Heart left ventricle (tissue), 16 donors: Measurements from ENCODE around the gene DPF1. TPM values are rescaled to one million over a fixed set of nuclear protein-coding genes. Genes with fewer than 3 reads are reported as not detected.

Experiments used
- ATAC-seq, 4 donors: fragments of 200-7000 bp; cut with Tn5 transposase; one replicate each; pipeline ENCODE4 v1.9.1; 2020 to 2022; ENCODE audit warnings: moderate library complexity in 4 of 4, mild to moderate bottlenecking in 3 of 4, moderate number of reproducible peaks in 1 of 4
- DNase-seq, 5 donors: peaks; one replicate each; pipeline ENCODE4 v3.0.0-alpha.2; 2020
- H3K27ac ChIP-seq, 12 donors: fragments of 200-600 bp; sonication (generic) in 4 of 12; one replicate each; pipeline versions ENCODE4 v1.5.0 to v1.8.0; 2016 to 2022; ENCODE audit warnings: mild to moderate bottlenecking in 2 of 12
- H3K27me3 ChIP-seq, 9 donors: fragments of 200-600 bp; sonication (generic) in 2 of 9; one replicate each; pipeline versions ENCODE4 v1.5.1 to v1.8.0; 2016 to 2022; ENCODE audit warnings: mild to moderate bottlenecking in 3 of 9
- H3K36me3 ChIP-seq, 9 donors: fragments of 200-600 bp; sonication (generic) in 2 of 9; one replicate each; pipeline versions ENCODE4 v1.5.0 to v1.8.0; 2018 to 2022; ENCODE audit warnings: mild to moderate bottlenecking in 2 of 9
- H3K4me1 ChIP-seq, 12 donors: fragments of 200-600 bp; sonication (generic) in 4 of 12; one replicate each; pipeline versions ENCODE4 v1.5.0 to v1.8.0; 2016 to 2022; ENCODE audit warnings: mild to moderate bottlenecking in 3 of 12
- H3K4me3 ChIP-seq, 12 donors: fragments of 200-600 bp; sonication (generic) in 4 of 12; one replicate each; pipeline versions ENCODE4 v1.5.0 to v1.8.0; 2017 to 2022; ENCODE audit warnings: mild to moderate bottlenecking in 9 of 12, moderate library complexity in 4 of 12
- H3K9me3 ChIP-seq, 12 donors: fragments of 200-600 bp; sonication (generic) in 4 of 12; one replicate each; pipeline versions ENCODE4 v1.5.0 to v1.8.0; 2016 to 2022; ENCODE audit warnings: mild to moderate bottlenecking in 1 of 12
- POLR2A ChIP-seq, 2 donors: fragments of 450-650 bp; IDR thresholded peaks; one replicate each; pipeline ENCODE4 v1.6.1; 2017; ENCODE audit warnings: antibody characterized with exemption in 2 of 2, mild to moderate bottlenecking in 2 of 2, moderate library complexity in 2 of 2
- WGBS, 4 donors: extraction: QIAGEN DNeasy Blood & Tissue Kit in 2 of 4; methylation state at CpG; one replicate each; pipeline versions ENCODE4 v1.1.5 to v1.1.7; 2013 to 2018; 5-methylcytosine and 5-hydroxymethylcytosine counted together
- intact Hi-C, 10 donors: fragments of 100-400 bp; cut with DNase I; formaldehyde crosslinking; loops; one replicate each; pipeline versions ENCODE4 v1.11.1 to v1.14.2; 2022
- long read RNA-seq, 3 donors: library from polyadenylated mRNA; unstranded; transcript quantifications; one replicate each; pipeline ENCODE4 v2.0.0, GENCODE V29; 2020 to 2021
- polyA plus RNA-seq, 2 donors: library from polyadenylated mRNA; stranded (reverse); fragments of 200-250 nt; gene quantifications; one replicate each; pipeline ENCODE4 v1.2.3, GENCODE V29; 2013
- total RNA-seq, 9 donors: library from RNA; depleted of rRNA in 2 of 9; stranded (reverse); fragments of >200 nt in 2 of 9; fragmentation: NEBNext Ultra II Directional in 3 of 9; extraction: Animal tissue kit (Norgen Biotek cat#: 25700) in 3 of 9; gene quantifications; one replicate each; pipeline versions ENCODE4 v1.1.0 to v1.2.4, GENCODE V29; 2016 to 2023
- TF ChIP-seq, protein P1 (sequence below), 12 donors: fragments of 200-600 bp; sonication (generic) in 4 of 12; IDR thresholded peaks; one replicate each; pipeline versions ENCODE4 v1.5.0 to v1.8.0; 2018 to 2022; ENCODE audit warnings: antibody characterized with exemption in 12 of 12, mild to moderate bottlenecking in 5 of 12
- donor health status: ischemic (EF 13 %, LVEDD 7.1; RV severe dilation, severe dysfunction).
- donor health status: healthy with polysubstance abuse.
- donor health status: DM: no; HTN: yes; CAD: no.
- donor health status: DM: no; HTN: no; CAD: no.
- donor health status: ischemic (EF 25% LVEDD 6.9; RV normal size, moderate dysfunction).
- donor health status: ischemic (EF 25% LVEDD 5.7; RV mildly dilated, moderate dysfunction).
- donor health status: healthy.
- donor health status: DM: yes; HTN: yes; CAD: no.
- donor health status: ischemic (EF 35%, LVEDD 5.7; RV mildly dilated, moderate dysfunction).
- donor health status: nonischemic (EF 11% LVEDD 7.7; RV severe dilation, severe dysfunction).
- donor health status: DM: yes; HTN: yes; CAD: no.
- donor health status: PGD.
- donor health status: ischemic (EF 29% LVEDD 5.4; RV normal size, mild dysfunction).
- donor health status: nonischemic (EF 23%, LVEDD 6.1; RV moderate dilation, normal function).

The DPF1 gene
- total RNA-seq = 1 to 10 TPM in 1 of 9 donors, under 1 TPM in 6, not detected in 2; 0.11 to 1.2 (median 0.37) TPM
- polyA plus RNA-seq = under 1 TPM; 0.12 to 0.23 TPM
- long read RNA-seq, donor 1 = 0 reads
- long read RNA-seq, donor 2 = 0 reads
- long read RNA-seq, donor 3, partial matches to known transcripts = 0 of 1 reads
- long read RNA-seq, donor 3, other reads (novel, unspliced or antisense) = 1 of 1 reads

DNA sequence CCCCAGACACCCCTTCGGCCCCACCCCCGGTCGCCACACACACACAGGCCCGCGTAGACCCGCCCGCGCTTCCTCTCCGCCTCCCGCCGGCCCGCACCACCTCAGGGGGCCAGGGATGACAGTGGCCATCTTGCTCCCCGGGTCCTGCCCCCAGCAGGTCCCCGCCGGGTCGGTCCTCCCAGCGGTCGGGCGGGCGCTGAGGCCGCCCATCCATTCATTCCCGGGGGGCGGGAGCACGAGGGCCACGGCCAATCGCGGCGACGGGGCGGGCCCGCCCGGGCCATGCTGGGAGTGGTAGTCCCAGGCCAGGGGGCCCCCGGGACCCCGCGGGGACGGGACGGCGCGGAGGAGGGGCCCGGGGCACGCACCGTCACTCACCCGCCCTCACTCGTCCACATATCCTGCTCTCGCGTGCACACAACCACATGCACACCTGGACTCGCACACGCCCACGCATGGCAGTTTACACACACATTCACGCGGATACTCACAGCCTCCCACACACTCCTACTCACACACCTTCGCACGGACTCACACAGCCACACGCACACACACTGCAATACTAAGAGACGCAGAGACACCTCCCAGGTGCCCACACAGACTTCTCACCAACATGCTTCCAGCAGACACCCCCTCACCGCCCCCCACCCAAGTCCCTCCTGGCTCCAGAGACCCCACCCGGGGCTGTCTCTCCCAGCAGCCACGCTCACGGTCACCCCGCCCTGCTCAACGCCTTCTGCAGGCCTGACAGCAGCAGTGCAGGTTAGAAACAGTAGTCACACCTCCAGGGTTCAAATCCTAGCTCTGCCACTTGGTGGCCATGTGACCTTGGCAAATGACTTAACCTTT, at the start of gene DPF1:
Gene DPF1 (minus strand): TSS at position 209 of the 849 bp plus-strand sequence. CDS start 80 bp downstream, at position 129.
- intact Hi-C loops = loop anchor here in 4 of 10 donors (10.0 kb wide), 3 partner anchors 79 to 329 kb away; partner anchors contain the start of genes SIPA1L3 (in 1 of the 4) and WDR87 (in 1 of the 4)
- 3 to 10% (median 4%) methylated on average over 17 to 61 of the region's 61 CpGs for WGBS, 4 donors

DNA sequence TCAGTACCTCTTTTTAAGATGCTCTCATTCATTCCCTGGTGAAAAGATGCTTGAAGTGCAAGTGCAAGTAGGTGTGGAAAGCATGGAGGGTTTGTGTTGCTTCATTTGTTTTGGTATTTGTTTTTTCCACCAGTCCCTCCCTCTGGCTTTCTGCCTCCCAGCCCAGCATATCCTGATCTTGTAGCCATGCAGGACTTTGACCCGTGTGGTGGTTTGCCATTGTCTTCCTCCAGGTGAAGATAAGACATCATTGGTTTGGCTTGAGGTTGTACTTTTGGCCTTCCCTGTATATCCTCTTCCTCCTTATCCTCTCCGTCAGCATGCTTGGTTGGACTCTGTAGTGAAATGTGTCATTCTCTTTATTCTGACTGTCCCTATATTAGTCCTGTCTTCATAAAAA, 49.5 kb upstream of the DPF1 start:
- intact Hi-C loops = no loop called here
- Histone ChIP-seq H3K4me1 (peaks cover 4 to 40% (median 26%) of the 10 kb centered on the region in 12 donors), H3K36me3 (no peaks in the 10 kb centered on the region), H3K9me3 (no peaks in the 10 kb centered on the region), H3K27ac (no peak overlapping the region), H3K4me3 (no peak overlapping the region), H3K27me3 (no peaks in the 10 kb centered on the region)
- TF ChIP-seq, protein P1, sequence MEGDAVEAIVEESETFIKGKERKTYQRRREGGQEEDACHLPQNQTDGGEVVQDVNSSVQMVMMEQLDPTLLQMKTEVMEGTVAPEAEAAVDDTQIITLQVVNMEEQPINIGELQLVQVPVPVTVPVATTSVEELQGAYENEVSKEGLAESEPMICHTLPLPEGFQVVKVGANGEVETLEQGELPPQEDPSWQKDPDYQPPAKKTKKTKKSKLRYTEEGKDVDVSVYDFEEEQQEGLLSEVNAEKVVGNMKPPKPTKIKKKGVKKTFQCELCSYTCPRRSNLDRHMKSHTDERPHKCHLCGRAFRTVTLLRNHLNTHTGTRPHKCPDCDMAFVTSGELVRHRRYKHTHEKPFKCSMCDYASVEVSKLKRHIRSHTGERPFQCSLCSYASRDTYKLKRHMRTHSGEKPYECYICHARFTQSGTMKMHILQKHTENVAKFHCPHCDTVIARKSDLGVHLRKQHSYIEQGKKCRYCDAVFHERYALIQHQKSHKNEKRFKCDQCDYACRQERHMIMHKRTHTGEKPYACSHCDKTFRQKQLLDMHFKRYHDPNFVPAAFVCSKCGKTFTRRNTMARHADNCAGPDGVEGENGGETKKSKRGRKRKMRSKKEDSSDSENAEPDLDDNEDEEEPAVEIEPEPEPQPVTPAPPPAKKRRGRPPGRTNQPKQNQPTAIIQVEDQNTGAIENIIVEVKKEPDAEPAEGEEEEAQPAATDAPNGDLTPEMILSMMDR (IDR thresholded peaks at IDR 0.05) = no peak
- DNase-seq = no peak
- 69 to 81% (median 74%) methylated on average over 2 of the region's 2 CpGs for WGBS, 4 donors
- ATAC-seq = no peak

More for the DNA sequence above, at the start of gene DPF1:
- Histone ChIP-seq H3K4me1 (peaks cover 7 to 24% (median 16%) of the 10 kb centered on the region in 12 donors), H3K27me3 (peaks cover 21 to 92% (median 58%) of the 10 kb centered on the region in 9 donors), H3K4me3 (peak within 1 kb of the TSS; percentile 14 to 58 (median 46)), H3K36me3 (no peaks in the 10 kb centered on the region), H3K27ac (no peak within 1 kb of the TSS), H3K9me3 (no peaks in the 10 kb centered on the region)
- TF ChIP-seq POLR2A (IDR thresholded peaks at IDR 0.05) = no peak
- TF ChIP-seq, protein P1 (IDR thresholded peaks at IDR 0.05) = no peak
- ATAC-seq (peak in 3 of 4 donors; percentile 82 to 89 (median 83)), DNase-seq (peak in 4 of 5 donors; percentile 52 to 73 (median 61))

GRCh38 chr19:38270587-38271167, 46.7 kb upstream of the DPF1 start:
- Histone ChIP-seq H3K4me3 (no peak overlapping the region), H3K27ac (no peak overlapping the region), H3K9me3 (no peaks in the 10 kb centered on the region), H3K36me3 (no peaks in the 10 kb centered on the region), H3K4me1 (peaks cover 0 to 16% (median 12%) of the 10 kb centered on the region in 12 donors), H3K27me3 (no peaks in the 10 kb centered on the region)
- TF ChIP-seq, protein P1 (IDR thresholded peaks at IDR 0.05) = no peak
- TF ChIP-seq POLR2A (IDR thresholded peaks at IDR 0.05) = no peak
- 68 to 85% (median 82%) methylated on average over 5 of the region's 5 CpGs for WGBS, 4 donors
- ATAC-seq = no peak
- DNase-seq = no peak
- intact Hi-C loops = no loop called here

DNA sequence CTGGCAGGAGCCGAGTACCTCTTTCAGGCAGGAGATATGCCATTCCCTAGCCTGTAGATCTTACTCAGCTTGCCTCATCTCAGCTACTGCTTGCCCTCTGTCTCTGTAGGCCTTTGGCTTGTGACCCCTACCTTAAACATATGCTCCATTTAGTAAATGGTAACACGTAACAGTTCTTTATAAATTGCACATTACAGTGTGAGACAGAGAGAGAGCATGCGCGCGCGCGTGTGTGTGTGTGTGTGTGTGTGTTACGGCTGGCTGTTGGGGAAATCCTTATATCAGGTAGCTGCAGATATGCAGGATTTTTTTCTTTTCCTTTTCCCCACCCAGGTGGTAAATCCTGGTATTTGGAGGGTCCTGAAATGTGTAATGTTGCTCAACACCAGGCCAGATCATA, 44.5 kb upstream of the DPF1 start:
- intact Hi-C loops = no loop called here

More for the DNA sequence above, 44.5 kb upstream of the DPF1 start:
- Histone ChIP-seq H3K27me3 (no peaks in the 10 kb centered on the region), H3K9me3 (no peaks in the 10 kb centered on the region), H3K36me3 (no peaks in the 10 kb centered on the region), H3K4me1 (peaks cover 4 to 19% (median 11%) of the 10 kb centered on the region in 12 donors), H3K27ac (no peak overlapping the region), H3K4me3 (no peak overlapping the region)
- ATAC-seq = no peak
- no peak for DNase-seq
- no peak for TF ChIP-seq POLR2A (IDR thresholded peaks at IDR 0.05)
- TF ChIP-seq, protein P1 (IDR thresholded peaks at IDR 0.05) = no peak
- 72 to 96% (median 78%) methylated on average over 8 of the region's 8 CpGs for WGBS, 4 donors
